ENCODE results near the gene MAGOH. TPM values are rescaled to one million over a fixed set of nuclear protein-coding genes. Genes with fewer than 3 reads are reported as not detected.
A peak's percentile ranks its signal among the peaks of the same experiment; 100 is the strongest.

The MAGOH gene
- total and polyA plus RNA-seq, 9 donors: 25.4 to 73.2 (median 37.5) TPM

DNA sequence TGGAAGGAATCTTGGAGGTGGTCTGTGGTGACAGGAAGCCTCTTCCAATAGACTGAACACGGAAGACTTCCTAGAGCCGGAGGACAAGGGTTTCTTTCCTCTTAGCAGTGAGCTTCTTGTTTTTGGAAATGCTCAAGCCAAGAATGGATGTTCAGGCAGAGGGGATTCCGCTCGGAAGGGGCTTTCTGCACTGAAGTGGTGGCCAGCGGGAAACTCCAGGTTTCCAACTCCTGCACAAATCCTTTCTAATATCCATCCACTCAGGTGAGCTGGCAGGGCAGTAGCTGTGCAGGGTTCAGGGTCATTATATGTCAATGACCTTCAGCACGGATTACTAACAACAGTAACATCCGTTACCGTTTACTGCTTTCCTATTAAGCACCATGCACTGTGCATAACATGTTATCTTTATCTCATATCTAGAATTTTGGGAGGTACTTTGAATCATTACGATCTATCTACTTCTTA lies 42.3 kb downstream of the MAGOH start:
- H3K27ac ChIP-seq: peak overlapping the region in 1 of 2 donors; percentile 89
- no peak for DNase-seq
- H3K4me3 ChIP-seq: peak overlapping the region; percentile 98
- TF ChIP-seq, protein P1, sequence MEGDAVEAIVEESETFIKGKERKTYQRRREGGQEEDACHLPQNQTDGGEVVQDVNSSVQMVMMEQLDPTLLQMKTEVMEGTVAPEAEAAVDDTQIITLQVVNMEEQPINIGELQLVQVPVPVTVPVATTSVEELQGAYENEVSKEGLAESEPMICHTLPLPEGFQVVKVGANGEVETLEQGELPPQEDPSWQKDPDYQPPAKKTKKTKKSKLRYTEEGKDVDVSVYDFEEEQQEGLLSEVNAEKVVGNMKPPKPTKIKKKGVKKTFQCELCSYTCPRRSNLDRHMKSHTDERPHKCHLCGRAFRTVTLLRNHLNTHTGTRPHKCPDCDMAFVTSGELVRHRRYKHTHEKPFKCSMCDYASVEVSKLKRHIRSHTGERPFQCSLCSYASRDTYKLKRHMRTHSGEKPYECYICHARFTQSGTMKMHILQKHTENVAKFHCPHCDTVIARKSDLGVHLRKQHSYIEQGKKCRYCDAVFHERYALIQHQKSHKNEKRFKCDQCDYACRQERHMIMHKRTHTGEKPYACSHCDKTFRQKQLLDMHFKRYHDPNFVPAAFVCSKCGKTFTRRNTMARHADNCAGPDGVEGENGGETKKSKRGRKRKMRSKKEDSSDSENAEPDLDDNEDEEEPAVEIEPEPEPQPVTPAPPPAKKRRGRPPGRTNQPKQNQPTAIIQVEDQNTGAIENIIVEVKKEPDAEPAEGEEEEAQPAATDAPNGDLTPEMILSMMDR (IDR thresholded peaks at IDR 0.05): no peak
- no peak for TF ChIP-seq EP300 (IDR thresholded peaks at IDR 0.05)
- no peak for TF ChIP-seq POLR2A (IDR thresholded peaks at IDR 0.05)
- H3K36me3 ChIP-seq: no peaks in the 10 kb centered on the region
- 17 to 26% (median 25%) methylated on average over 9 of the region's 9 CpGs for WGBS, 3 donors
- no peaks in the 10 kb centered on the region for H3K9me3 ChIP-seq
- intact Hi-C loops (cut with DNase I): no loop called here
- H3K4me1 ChIP-seq (ENCODE audit: insufficient read depth): peaks cover 16% of the 10 kb centered on the region
- no peaks in the 10 kb centered on the region for H3K27me3 ChIP-seq

DNA sequence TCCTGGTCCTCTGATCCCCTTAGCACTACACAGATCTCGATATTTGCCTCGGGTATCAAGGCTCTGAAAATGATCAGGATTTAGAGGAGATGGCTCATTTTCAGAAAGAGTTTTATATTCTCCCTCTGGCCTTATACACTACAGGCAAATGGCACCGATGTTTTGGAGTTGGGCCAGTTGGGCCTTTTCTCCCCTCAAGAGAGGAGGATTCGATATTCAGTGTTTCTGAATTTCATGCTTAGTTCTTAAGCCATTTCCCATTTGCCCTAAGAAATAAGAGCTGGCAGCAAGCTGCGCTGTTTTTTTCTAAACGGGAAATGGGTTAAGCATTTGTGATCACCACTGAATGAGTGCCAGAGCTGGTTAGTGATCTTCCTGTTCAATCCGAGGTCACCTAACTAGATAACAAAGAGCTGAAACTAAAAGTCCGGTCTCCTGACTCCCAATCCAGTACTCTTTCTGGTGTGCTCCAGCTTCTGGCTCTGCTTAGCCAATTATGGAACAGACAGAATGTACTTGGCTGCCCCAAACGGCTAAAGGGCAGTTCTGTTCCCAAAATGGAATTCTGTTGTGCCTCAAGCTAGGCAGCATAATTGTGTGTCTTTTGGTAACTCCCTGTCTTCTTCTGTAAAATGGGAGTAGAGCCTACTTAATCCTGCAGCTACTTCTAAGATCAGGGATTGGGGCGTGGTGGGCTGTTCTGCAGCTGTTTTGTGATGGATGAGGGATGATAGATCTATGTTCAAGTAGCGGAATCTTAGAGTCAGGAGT lies 42.9 kb downstream of the MAGOH start:
- intact Hi-C loops (cut with DNase I): no loop called here
- H3K4me3 ChIP-seq: no peak overlapping the region
- H3K27ac ChIP-seq: peak overlapping the region in 1 of 2 donors; percentile 18

DNA sequence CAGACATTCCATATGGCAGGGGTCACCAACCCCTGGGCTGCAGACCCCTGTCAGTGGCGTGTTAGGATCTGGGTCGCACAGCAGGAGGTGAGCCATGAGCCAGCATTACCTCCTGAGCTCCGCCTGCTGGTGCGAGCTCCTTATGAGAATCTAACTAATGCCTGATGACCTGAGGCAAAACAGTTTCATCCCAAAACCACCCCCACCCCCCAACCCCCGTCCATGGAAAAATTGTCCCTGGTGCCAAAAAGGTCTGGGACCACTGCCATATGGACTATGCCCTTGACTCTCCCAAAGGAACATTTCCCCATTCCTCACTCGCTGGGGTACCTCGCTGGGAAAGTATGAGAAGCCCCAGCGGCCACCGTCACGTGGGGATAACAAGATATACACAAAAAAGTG lies 48.1 kb downstream of the MAGOH start:
- no peak for DNase-seq
- Histone ChIP-seq H3K4me1 (ENCODE audit: insufficient read depth) (peaks cover 2% of the 10 kb centered on the region), H3K36me3 (no peaks in the 10 kb centered on the region), H3K27me3 (no peaks in the 10 kb centered on the region), H3K9me3 (no peaks in the 10 kb centered on the region), H3K4me3 (no peak overlapping the region), H3K27ac (no peak overlapping the region)
- 69 to 75% (median 69%) methylated on average over 10 of the region's 10 CpGs for WGBS, 3 donors
- intact Hi-C loops (cut with DNase I): no loop called here
- no peak for TF ChIP-seq EP300 (IDR thresholded peaks at IDR 0.05)
- TF ChIP-seq, protein P1 (IDR thresholded peaks at IDR 0.05): no peak
- no peak for TF ChIP-seq POLR2A (IDR thresholded peaks at IDR 0.05)

More for the DNA sequence above, 42.9 kb downstream of the MAGOH start:
- peak in 2 of 5 donors; percentile 29 to 44 for DNase-seq
- H3K27me3 ChIP-seq: no peaks in the 10 kb centered on the region
- no peak for TF ChIP-seq EP300 (IDR thresholded peaks at IDR 0.05)
- TF ChIP-seq POLR2A (IDR thresholded peaks at IDR 0.05): no peak
- TF ChIP-seq, protein P1 (IDR thresholded peaks at IDR 0.05): peak in 1 of 3 donors; percentile 10
- H3K36me3 ChIP-seq: no peaks in the 10 kb centered on the region
- H3K4me1 ChIP-seq (ENCODE audit: insufficient read depth): peaks cover 16% of the 10 kb centered on the region
- WGBS, 3 donors: 51 to 64% (median 63%) methylated on average over 11 of the region's 11 CpGs
- H3K9me3 ChIP-seq: no peaks in the 10 kb centered on the region

DNA sequence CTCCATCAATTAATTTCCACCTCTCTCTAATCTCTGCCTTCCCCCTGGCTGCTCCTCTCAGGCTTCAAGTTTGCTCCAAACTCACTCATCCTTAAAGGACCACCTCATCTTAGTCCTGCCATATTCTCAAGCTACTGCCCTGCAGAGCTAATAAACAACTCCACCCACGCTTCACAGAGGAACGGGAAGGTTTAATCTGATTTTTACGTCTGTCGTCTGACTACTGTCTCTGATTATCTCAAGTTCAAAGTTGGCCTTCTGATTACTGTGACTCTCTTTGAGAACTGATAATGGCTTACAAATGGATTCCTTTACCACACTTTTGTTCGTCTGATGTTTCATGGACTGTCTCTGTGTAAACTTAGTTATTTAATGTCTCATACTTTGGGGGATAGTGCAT lies 49.3 kb downstream of the MAGOH start:
- intact Hi-C loops (cut with DNase I): loop anchor here in 3 of 4 donors (10.0 kb wide), 4 partner anchors 124 to 494 kb away; partner anchors contain the start of genes COA7 (in 1 of the 3) and PODN (in 1 of the 3)

More for the DNA sequence above, 49.3 kb downstream of the MAGOH start:
- no peak for DNase-seq
- Histone ChIP-seq H3K27ac (no peak overlapping the region), H3K4me1 (ENCODE audit: insufficient read depth) (peaks cover 3% of the 10 kb centered on the region), H3K4me3 (no peak overlapping the region), H3K9me3 (no peaks in the 10 kb centered on the region), H3K36me3 (no peaks in the 10 kb centered on the region), H3K27me3 (no peaks in the 10 kb centered on the region)
- TF ChIP-seq POLR2A (IDR thresholded peaks at IDR 0.05): no peak
- TF ChIP-seq, protein P1 (IDR thresholded peaks at IDR 0.05): no peak
- no peak for TF ChIP-seq EP300 (IDR thresholded peaks at IDR 0.05)
- 53 to 60% (median 54%) methylated on average over 5 of the region's 5 CpGs for WGBS, 3 donors

All from ovary (tissue), 9 donors.